ENCODE results near the gene PSD2.

The PSD2 gene

DNA sequence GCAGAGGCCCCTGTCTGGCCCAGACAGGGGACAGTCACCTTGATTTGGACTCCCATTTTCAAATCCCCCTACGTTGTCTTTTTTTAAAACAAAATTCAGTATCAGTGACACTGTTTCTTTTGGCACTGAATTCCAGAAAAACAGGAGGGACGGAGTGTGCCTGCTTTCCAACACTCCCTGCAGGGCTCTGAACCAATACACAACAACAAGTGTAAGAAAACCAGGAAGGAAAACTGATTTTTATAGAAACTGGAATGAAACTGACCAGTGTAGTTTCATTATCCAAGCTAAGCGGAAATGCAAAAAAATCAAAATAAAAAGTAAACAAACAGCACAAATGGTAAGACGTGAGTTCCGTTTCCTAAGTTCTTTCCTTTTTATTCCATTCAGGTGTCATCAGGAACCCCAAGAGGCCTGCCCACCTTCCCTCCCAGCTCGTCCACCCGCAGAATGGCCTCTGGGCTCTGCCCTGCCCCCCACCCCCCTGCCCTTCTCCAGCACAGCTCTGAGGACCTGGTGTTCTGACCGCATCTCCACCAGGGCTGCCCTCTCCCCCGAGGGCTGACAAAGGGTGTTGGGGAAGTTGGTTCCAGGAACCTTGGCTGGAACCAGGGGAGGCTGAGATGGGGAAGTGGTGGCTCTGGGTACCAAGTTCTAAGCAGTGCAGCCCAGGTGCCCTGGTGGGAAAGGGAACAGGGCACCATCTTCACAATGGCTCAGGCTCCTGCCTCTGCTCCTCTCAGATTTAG lies 73.6 kb downstream of the PSD2 start:
- in situ Hi-C loops (cut with HindIII; ENCODE audit: low pct_unique_long_range_greater_than_20kb, low sequenced_read_pairs) = no loop called here
- no peak for DNase-seq (ENCODE audit: low read depth in 1 of 2, low spot score in 1 of 2)
- TF ChIP-seq JUND (IDR thresholded peaks at IDR 0.05; ENCODE audit: low read depth) = no peak

GRCh38 chr5:139870677-139871076 lies 75.1 kb downstream of the PSD2 start:
- TF ChIP-seq JUND (IDR thresholded peaks at IDR 0.05; ENCODE audit: low read depth) = no peak
- no peak for DNase-seq (ENCODE audit: low read depth in 1 of 2, low spot score in 1 of 2)
- in situ Hi-C loops (cut with HindIII; ENCODE audit: low pct_unique_long_range_greater_than_20kb, low sequenced_read_pairs) = no loop called here

GRCh38 chr5:139871614-139872013 lies 76.0 kb downstream of the PSD2 start:
- DNase-seq (ENCODE audit: low read depth in 1 of 2, low spot score in 1 of 2) = no peak
- no peak for TF ChIP-seq JUND (IDR thresholded peaks at IDR 0.05; ENCODE audit: low read depth)
- in situ Hi-C loops (cut with HindIII; ENCODE audit: low pct_unique_long_range_greater_than_20kb, low sequenced_read_pairs) = no loop called here

GRCh38 chr5:139872052-139872766 lies 76.6 kb downstream of the PSD2 start:
- in situ Hi-C loops (cut with HindIII; ENCODE audit: low pct_unique_long_range_greater_than_20kb, low sequenced_read_pairs) = no loop called here
- no peak for TF ChIP-seq JUND (IDR thresholded peaks at IDR 0.05; ENCODE audit: low read depth)
- no peak for DNase-seq (ENCODE audit: low read depth in 1 of 2, low spot score in 1 of 2)

GRCh38 chr5:139872851-139873794 lies 77.5 kb downstream of the PSD2 start:
- TF ChIP-seq JUND (IDR thresholded peaks at IDR 0.05; ENCODE audit: low read depth) = no peak
- in situ Hi-C loops (cut with HindIII; ENCODE audit: low pct_unique_long_range_greater_than_20kb, low sequenced_read_pairs) = no loop called here
- DNase-seq (ENCODE audit: low read depth in 1 of 2, low spot score in 1 of 2) = no peak

- in situ Hi-C loops (cut with HindIII; ENCODE audit: low pct_unique_long_range_greater_than_20kb, low sequenced_read_pairs) = no loop called here
- TF ChIP-seq JUND (IDR thresholded peaks at IDR 0.05; ENCODE audit: low read depth) = no peak
Observed at GRCh38 chr5:139875957-139876356, 80.3 kb downstream of the PSD2 start.

GRCh38 chr5:139877129-139877597 lies 81.6 kb downstream of the PSD2 start:
- no peak for TF ChIP-seq JUND (IDR thresholded peaks at IDR 0.05; ENCODE audit: low read depth)
- no peak for DNase-seq (ENCODE audit: low read depth in 1 of 2, low spot score in 1 of 2)
- in situ Hi-C loops (cut with HindIII; ENCODE audit: low pct_unique_long_range_greater_than_20kb, low sequenced_read_pairs) = no loop called here

More at GRCh38 chr5:139875957-139876356, 80.3 kb downstream of the PSD2 start:
- no peak for DNase-seq (ENCODE audit: low read depth in 1 of 2, low spot score in 1 of 2)

DNA sequence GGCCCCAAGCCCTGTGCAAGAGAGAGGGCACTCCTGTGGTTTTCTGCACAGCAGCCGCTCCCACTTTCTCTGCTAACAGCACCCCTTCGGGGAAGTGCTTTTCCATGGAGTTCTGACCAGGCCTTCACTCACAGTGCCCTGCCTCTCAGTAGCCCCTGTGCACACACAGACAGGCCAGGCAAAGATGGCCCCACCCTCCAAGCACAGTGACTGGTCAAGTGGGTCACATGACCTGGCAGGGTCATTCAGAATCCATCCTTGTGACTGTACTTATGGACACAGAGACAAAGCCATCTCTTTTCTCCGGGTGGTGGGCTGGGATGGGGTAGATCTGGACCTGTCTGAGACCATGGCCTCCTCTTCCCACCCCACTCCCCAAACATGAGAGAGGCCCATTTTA lies 82.5 kb downstream of the PSD2 start:
- no peak for TF ChIP-seq JUND (IDR thresholded peaks at IDR 0.05; ENCODE audit: low read depth)
- peak in 1 of 2 experiments; percentile 40 for DNase-seq (ENCODE audit: low read depth in 1 of 2, low spot score in 1 of 2)
- in situ Hi-C loops (cut with HindIII; ENCODE audit: low pct_unique_long_range_greater_than_20kb, low sequenced_read_pairs) = no loop called here

- DNase-seq (ENCODE audit: low read depth in 1 of 2, low spot score in 1 of 2) = no peak
- no peak for TF ChIP-seq JUND (IDR thresholded peaks at IDR 0.05; ENCODE audit: low read depth)
- in situ Hi-C loops (cut with HindIII; ENCODE audit: low pct_unique_long_range_greater_than_20kb, low sequenced_read_pairs) = no loop called here
Observed at GRCh38 chr5:139880416-139881142, 85.0 kb downstream of the PSD2 start.

DNA sequence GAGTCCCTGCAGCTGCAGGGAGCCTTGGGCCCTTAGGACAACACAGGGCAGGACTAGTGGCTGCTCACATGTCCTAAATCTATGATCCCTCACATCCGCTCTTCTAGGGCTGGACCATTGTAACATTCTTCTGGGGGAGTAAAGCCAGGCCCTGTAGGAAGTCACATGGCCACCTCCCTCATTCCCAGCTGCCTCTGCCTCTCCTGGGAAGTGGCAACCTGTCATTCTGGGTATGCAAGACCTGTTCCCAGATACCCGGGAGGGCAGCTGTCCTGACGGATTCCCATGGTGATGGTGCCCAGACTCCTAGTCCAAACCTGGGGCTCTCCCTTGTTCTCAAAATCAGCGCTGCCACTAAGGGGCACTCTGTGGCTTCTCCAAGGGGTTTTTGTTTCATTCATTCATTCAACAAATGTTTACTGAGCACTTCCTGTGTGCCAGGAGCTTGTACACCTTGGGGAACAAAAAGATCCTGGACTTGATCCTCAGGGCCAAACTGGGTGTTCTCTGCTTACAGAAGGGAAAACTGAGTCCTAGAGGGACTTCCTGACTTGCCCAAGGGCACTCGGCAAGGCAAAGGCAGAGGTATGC lies 85.6 kb downstream of the PSD2 start:
- in situ Hi-C loops (cut with HindIII; ENCODE audit: low pct_unique_long_range_greater_than_20kb, low sequenced_read_pairs) = no loop called here
- no peak for DNase-seq (ENCODE audit: low read depth in 1 of 2, low spot score in 1 of 2)
- no peak for TF ChIP-seq JUND (IDR thresholded peaks at IDR 0.05; ENCODE audit: low read depth)

DNA sequence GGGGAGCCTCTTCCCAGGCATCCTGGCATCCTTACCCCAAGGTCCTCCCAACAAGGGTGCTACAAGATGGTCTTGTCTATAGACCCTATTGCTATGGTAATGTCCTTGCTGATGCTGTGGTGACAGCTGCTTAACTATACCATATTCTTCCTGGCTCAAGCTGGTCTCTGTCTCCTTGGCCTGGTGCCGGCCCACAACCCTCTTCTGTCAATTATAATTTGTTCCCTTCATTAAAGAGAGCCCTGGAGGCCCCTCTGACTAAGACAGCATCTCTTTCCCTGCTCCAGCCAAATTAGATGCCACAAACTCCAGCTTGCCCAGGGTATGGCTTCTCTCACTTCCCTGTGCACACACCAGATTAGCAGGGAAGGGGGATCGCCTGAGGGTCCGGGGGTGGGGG lies 86.7 kb downstream of the PSD2 start:
- no peak for DNase-seq (ENCODE audit: low read depth in 1 of 2, low spot score in 1 of 2)
- no peak for TF ChIP-seq JUND (IDR thresholded peaks at IDR 0.05; ENCODE audit: low read depth)
- in situ Hi-C loops (cut with HindIII; ENCODE audit: low pct_unique_long_range_greater_than_20kb, low sequenced_read_pairs) = no loop called here

Data from T47D (cell line).